Neural progenitor cell (in vitro differentiated cells): ENCODE results near the gene NUMB. TPM values are rescaled to one million over a fixed set of nuclear protein-coding genes. Genes with fewer than 3 reads are reported as not detected.

Source experiments
- DNase-seq: peaks from one replicate; pipeline ENCODE4 v3.0.0-alpha.2; 2016; ENCODE audit warnings: low spot score
- H2AFZ ChIP-seq: fragments of 200-600 bp; sonication (generic); replicated peaks from 2 replicates; pipeline ENCODE4 v1.6.1; 2016; ENCODE audit warnings: antibody characterized with exemption
- H3F3A ChIP-seq: fragments of 200-600 bp; sonication (generic); 2 replicates; pipeline ENCODE4 v1.6.1; 2016; ENCODE audit warnings: antibody characterized with exemption, low read depth
- H3K27ac ChIP-seq: fragments of 200-600 bp; sonication (generic); 2 replicates; pipeline ENCODE4 v1.5.1; 2016; ENCODE audit warnings: mild to moderate bottlenecking
- H3K27me3 ChIP-seq: fragments of 200-600 bp; sonication (generic); 2 replicates; pipeline ENCODE4 v1.6.1; 2016; ENCODE audit warnings: mild to moderate bottlenecking, moderate library complexity
- H3K36me3 ChIP-seq: fragments of 200-600 bp; sonication (generic); 2 replicates; pipeline ENCODE4 v1.5.1; 2016
- H3K4me1 ChIP-seq: fragments of 200-600 bp; sonication (generic); 2 replicates; pipeline ENCODE4 v1.6.1; 2016; ENCODE audit warnings: mixed run types
- H3K4me2 ChIP-seq: fragments of 200-600 bp; sonication (generic); 2 replicates; pipeline ENCODE4 v1.6.1; 2016
- H3K4me3 ChIP-seq: fragments of 200-600 bp; sonication (generic); 2 replicates; pipeline ENCODE4 v1.5.1; 2016
- H3K79me2 ChIP-seq: fragments of 200-600 bp; sonication (generic); 2 replicates; pipeline ENCODE4 v1.6.1; 2016; ENCODE audit warnings: low read depth
- H3K9ac ChIP-seq: fragments of 200-600 bp; sonication (generic); 2 replicates; pipeline ENCODE4 v1.6.1; 2016
- H3K9me3 ChIP-seq: fragments of 200-600 bp; sonication (generic); 2 replicates; pipeline ENCODE4 v1.5.1; 2016; ENCODE audit warnings: low read depth
- H4K20me1 ChIP-seq: fragments of 200-600 bp; sonication (generic); 2 replicates; pipeline ENCODE4 v1.6.1; 2016; ENCODE audit warnings: low read depth
- H3K27ac Mint-ChIP-seq: 3 replicates; pipeline ENCODE4 v1.8.0; 2021; ENCODE audit warnings: mixed read lengths
- H3K27me3 Mint-ChIP-seq: 2 replicates; pipeline ENCODE4 v1.8.0; 2022; ENCODE audit warnings: low read depth, mild to moderate bottlenecking, inconsistent platforms, moderate library complexity, mixed read lengths; ENCODE audit not compliant: insufficient read depth
- H3K36me3 Mint-ChIP-seq: 3 replicates; pipeline ENCODE4 v1.8.0; 2021; ENCODE audit warnings: mixed read lengths
- H3K4me1 Mint-ChIP-seq: 3 replicates; pipeline ENCODE4 v1.8.0; 2021; ENCODE audit warnings: mixed read lengths
- H3K4me3 Mint-ChIP-seq: 3 replicates; pipeline ENCODE4 v1.8.0; 2021; ENCODE audit warnings: mild to moderate bottlenecking, moderate library complexity, mixed read lengths
- H3K9me3 Mint-ChIP-seq: 3 replicates; pipeline ENCODE4 v1.8.0; 2020; ENCODE audit warnings: mixed read lengths
- CTCF ChIP-seq: fragments of 200-600 bp; sonication (generic); IDR thresholded peaks from 2 replicates; pipeline ENCODE4 v1.5.1; 2017; ENCODE audit warnings: antibody characterized with exemption, mild to moderate bottlenecking
- EZH2 ChIP-seq: fragments of 200-600 bp; sonication (generic); IDR thresholded peaks from 2 replicates; pipeline ENCODE4 v1.6.1; 2017; ENCODE audit warnings: antibody characterized with exemption, mild to moderate bottlenecking, moderate library complexity
- EZH2phosphoT487 ChIP-seq: fragments of 200-600 bp; sonication (generic); IDR thresholded peaks from 2 replicates; pipeline ENCODE4 v1.6.1; 2017; ENCODE audit warnings: antibody characterized with exemption
- total RNA-seq: library from RNA; depleted of rRNA; stranded (reverse); fragments of >200 nt; gene quantifications from 2 replicates; pipeline ENCODE4 v1.2.3, GENCODE V29; 2015; ENCODE audit warnings: low replicate concordance

The NUMB gene
- total RNA-seq, 1 donor from 2014 or later, result 37.2 TPM

- H3K4me1 ChIP-seq, result no peaks in the 10 kb centered on the region
- TF ChIP-seq EZH2, result no peak
- no peak for TF ChIP-seq EZH2phosphoT487
- TF ChIP-seq CTCF, result no peak
- no peak overlapping the region for H3K9ac ChIP-seq
- peaks cover 2% of the 10 kb centered on the region for H3K27me3 Mint-ChIP-seq
- no peak overlapping the region for H3K4me3 Mint-ChIP-seq
- no peak for DNase-seq
- no peaks in the 10 kb centered on the region for H3K36me3 Mint-ChIP-seq
- H3K27ac Mint-ChIP-seq, result no peak overlapping the region
- no peaks in the 10 kb centered on the region for H3K9me3 Mint-ChIP-seq
- no peak overlapping the region for H3K4me2 ChIP-seq
- H3K79me2 ChIP-seq, result no peaks in the 10 kb centered on the region
- H3F3A ChIP-seq, result no peaks in the 10 kb centered on the region
- H3K36me3 ChIP-seq, result no peaks in the 10 kb centered on the region
- H3K27ac ChIP-seq, result no peak overlapping the region
- no peaks in the 10 kb centered on the region for H4K20me1 ChIP-seq
- H3K9me3 ChIP-seq, result no peaks in the 10 kb centered on the region
- no peak overlapping the region for H3K4me3 ChIP-seq
- no peaks in the 10 kb centered on the region for H3K27me3 ChIP-seq
- H3K4me1 Mint-ChIP-seq, result peaks cover 14% of the 10 kb centered on the region
- H2AFZ ChIP-seq, result peak overlapping the region; percentile 79
Observed at GRCh38 chr14:73478684-73479083, 20.3 kb upstream of the NUMB start.

GRCh38 chr14:73477618-73478266 is 19.4 kb upstream of the NUMB start:
- Mint-ChIP-seq H3K4me3 (no peak overlapping the region), H3K27ac (no peak overlapping the region), H3K9me3 (no peaks in the 10 kb centered on the region), H3K27me3 (peaks cover 2% of the 10 kb centered on the region), H3K36me3 (no peaks in the 10 kb centered on the region), H3K4me1 (peaks cover 14% of the 10 kb centered on the region)
- TF ChIP-seq EZH2, result no peak
- no peak overlapping the region for H3K27ac ChIP-seq
- H3K27me3 ChIP-seq, result no peaks in the 10 kb centered on the region
- no peaks in the 10 kb centered on the region for H3F3A ChIP-seq
- no peaks in the 10 kb centered on the region for H3K79me2 ChIP-seq
- no peak overlapping the region for H2AFZ ChIP-seq
- no peak overlapping the region for H3K9ac ChIP-seq
- DNase-seq, result no peak
- no peak overlapping the region for H3K4me2 ChIP-seq
- no peaks in the 10 kb centered on the region for H4K20me1 ChIP-seq
- no peak overlapping the region for H3K4me3 ChIP-seq
- no peaks in the 10 kb centered on the region for H3K9me3 ChIP-seq
- H3K4me1 ChIP-seq, result no peaks in the 10 kb centered on the region
- no peaks in the 10 kb centered on the region for H3K36me3 ChIP-seq

GRCh38 chr14:73476451-73476931 is 18.1 kb upstream of the NUMB start:
- Histone ChIP-seq H3K4me3 (no peak overlapping the region), H3K9ac (no peak overlapping the region), H3K4me1 (no peaks in the 10 kb centered on the region), H4K20me1 (no peaks in the 10 kb centered on the region), H3K27me3 (no peaks in the 10 kb centered on the region), H3K27ac (no peak overlapping the region), H3K4me2 (no peak overlapping the region), H3K36me3 (no peaks in the 10 kb centered on the region), H3K79me2 (no peaks in the 10 kb centered on the region), H3K9me3 (no peaks in the 10 kb centered on the region), H3F3A (no peaks in the 10 kb centered on the region), H2AFZ (peak overlapping the region; percentile 38)
- no peak for TF ChIP-seq EZH2
- TF ChIP-seq EZH2phosphoT487, result no peak
- no peak for TF ChIP-seq CTCF
- H3K36me3 Mint-ChIP-seq, result no peaks in the 10 kb centered on the region
- H3K27me3 Mint-ChIP-seq, result no peaks in the 10 kb centered on the region
- no peaks in the 10 kb centered on the region for H3K9me3 Mint-ChIP-seq
- DNase-seq, result no peak
- peaks cover 14% of the 10 kb centered on the region for H3K4me1 Mint-ChIP-seq
- no peak overlapping the region for H3K4me3 Mint-ChIP-seq
- no peak overlapping the region for H3K27ac Mint-ChIP-seq

- Histone ChIP-seq H3F3A (no peaks in the 10 kb centered on the region), H3K27me3 (no peaks in the 10 kb centered on the region), H3K4me2 (no peak overlapping the region), H3K9ac (no peak overlapping the region), H3K4me1 (no peaks in the 10 kb centered on the region), H3K79me2 (no peaks in the 10 kb centered on the region), H3K27ac (no peak overlapping the region), H2AFZ (no peak overlapping the region), H3K9me3 (no peaks in the 10 kb centered on the region), H4K20me1 (no peaks in the 10 kb centered on the region), H3K4me3 (no peak overlapping the region), H3K36me3 (no peaks in the 10 kb centered on the region)
- Mint-ChIP-seq H3K9me3 (no peaks in the 10 kb centered on the region), H3K36me3 (no peaks in the 10 kb centered on the region), H3K27me3 (no peaks in the 10 kb centered on the region), H3K4me3 (no peak overlapping the region), H3K4me1 (peaks cover 14% of the 10 kb centered on the region), H3K27ac (no peak overlapping the region)
- no peak for DNase-seq
- no peak for TF ChIP-seq EZH2
- TF ChIP-seq EZH2phosphoT487, result no peak
- no peak for TF ChIP-seq CTCF
Observed at GRCh38 chr14:73474952-73475351, 16.6 kb upstream of the NUMB start.
